Activated CD4-positive, alpha-beta T cell treated with anti-CD3 and anti-CD28 coated beads, Interleukin-2, amount 50 U/mL, for 1 hour (primary cell): Measurements from ENCODE around the gene UBE2L6.
A peak's percentile ranks its signal among the peaks of the same experiment; 100 is the strongest.
"Not testable (repeated sequence)": the region's sequence is repeated elsewhere in the genome, so short reads cannot be mapped to it uniquely, and the experiment has no call there.

Source experiments
- DNase-seq: peaks from one replicate; pipeline ENCODE4 v3.0.0-alpha.2; 2020

UBE2L6 gene

DNA sequence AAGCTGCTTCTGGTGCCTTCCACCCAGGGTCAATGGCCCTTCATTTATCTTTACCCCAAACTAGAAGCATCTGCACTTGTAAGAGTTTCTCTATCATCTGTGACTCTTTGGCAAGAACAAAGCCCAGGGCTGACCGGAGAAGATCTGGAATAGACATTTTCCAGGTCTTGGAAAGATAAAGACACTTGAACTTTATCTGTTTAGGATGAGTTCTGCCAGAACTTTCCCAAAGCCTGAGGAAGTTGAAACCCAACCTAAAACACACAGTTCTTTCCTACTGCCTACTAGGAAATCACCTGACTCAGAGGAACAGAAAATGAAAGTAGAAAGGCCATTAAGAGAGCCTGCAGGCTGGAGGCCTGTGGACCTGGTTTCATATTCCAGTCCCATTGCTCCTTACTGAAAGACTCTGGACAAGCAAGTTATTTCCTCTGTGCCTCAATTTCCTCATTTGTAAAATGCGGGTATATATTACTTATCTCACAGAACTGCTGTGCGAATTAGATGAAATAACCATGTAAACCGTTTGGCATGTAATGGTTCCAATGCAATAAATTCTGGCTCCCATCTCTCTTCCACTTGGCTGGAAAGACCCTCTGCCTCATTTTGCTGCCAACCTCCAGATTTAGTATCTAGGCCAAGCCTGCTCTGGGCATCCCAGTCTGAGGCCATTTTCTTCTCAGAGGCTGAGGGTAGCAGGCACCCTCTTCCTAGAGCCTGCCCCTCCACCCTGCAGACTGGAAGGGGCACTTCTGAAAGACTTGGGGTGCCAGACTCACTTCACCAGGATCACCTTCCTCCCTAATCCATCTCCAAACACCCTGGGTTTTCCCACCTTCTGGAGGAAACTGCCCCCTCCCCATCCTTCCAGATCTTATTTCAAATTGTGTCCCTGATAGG lies 1.2 kb downstream of the UBE2L6 start:
- no peak for DNase-seq

DNA sequence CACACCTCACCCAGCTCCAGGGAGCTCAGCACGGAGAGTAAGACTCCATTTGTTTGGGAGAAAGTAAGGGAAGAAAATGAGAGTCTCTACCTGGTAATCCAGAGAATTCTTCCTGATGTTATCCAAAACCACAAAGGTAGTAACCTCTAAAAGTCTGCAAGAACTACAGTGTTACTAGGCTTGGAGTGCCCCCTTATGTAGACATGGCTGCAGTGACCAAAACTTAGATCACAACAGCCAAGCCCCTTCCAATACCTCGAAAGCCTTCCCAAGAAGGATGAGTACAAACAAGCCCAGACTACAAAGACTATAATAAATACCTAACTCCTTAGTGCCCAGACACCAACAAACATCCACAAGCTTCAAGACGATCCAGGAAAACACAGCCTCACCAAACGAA lies 4.9 kb downstream of the UBE2L6 start:
- DNase-seq = no peak

GRCh38 chr11:57560146-57560545 lies 7.3 kb downstream of the UBE2L6 start:
- no peak for DNase-seq

DNA sequence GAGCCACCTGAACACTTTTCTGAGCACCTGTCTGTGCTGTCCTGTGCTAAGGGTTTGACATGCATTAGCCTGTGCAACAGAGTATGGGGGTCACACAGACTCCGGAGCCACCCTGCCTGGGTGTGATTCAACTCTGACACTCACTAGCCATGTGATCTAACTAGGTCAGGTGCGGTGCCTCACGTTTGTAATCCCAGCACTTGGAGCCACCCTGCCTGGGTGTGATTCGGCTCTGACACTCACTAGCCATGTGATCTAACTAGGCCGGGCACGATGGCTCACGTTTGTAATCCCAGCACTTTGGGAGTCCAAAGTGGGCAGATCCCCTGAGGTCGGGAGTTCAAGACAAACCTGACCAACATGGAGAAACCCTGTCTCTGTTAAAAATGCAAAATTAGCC lies 11.4 kb downstream of the UBE2L6 start:
- no peak for DNase-seq

- no peak for DNase-seq
Measured at GRCh38 chr11:57555393-57555792, 12.1 kb downstream of the UBE2L6 start.

DNA sequence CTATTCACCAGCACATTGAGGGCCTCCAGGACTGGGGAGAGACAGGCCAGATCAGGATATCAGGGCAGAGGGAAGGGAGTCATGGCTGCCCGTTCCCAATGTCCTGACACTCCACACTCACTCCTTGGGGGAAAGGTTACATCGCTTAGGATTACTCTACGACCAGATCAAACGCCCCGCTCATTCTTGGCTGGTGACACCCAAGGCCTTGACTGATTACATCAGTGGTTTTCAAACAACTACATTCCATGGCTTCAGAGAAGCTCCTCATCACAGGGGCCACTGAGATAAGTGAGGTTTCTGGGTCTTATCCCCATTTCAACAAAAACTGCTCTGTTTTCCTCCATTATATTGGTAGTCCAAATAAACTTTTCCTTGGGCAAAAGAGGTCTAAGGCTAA lies 15.0 kb downstream of the UBE2L6 start:
- DNase-seq = no peak

- DNase-seq = no peak
Measured at GRCh38 chr11:57551941-57552340, 15.5 kb downstream of the UBE2L6 start.

- no peak for DNase-seq
Measured at GRCh38 chr11:57549983-57550382, 17.5 kb downstream of the UBE2L6 start.

- no peak for DNase-seq
Measured at GRCh38 chr11:57547854-57548377, 19.6 kb downstream of the UBE2L6 start.

GRCh38 chr11:57546869-57547475 lies 20.5 kb downstream of the UBE2L6 start:
- no peak for DNase-seq

DNA sequence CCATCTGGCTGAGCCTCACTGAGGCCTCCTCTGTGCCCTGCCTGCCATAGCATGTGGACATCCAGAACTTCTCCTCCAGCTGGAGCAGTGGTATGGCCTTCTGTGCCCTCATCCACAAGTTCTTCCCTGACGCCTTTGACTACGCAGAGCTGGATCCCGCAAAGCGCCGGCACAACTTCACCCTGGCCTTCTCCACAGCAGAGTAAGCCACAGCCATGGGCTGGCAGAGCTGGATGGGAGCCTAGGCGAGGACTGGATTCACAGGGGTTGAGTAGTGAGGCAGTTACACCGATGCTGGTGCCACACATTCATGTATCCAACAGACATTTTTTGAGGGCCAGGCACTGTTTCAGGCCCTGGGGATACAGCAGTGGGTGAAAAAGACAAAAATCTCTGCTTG lies 21.0 kb downstream of the UBE2L6 start:
- DNase-seq = no peak

DNA sequence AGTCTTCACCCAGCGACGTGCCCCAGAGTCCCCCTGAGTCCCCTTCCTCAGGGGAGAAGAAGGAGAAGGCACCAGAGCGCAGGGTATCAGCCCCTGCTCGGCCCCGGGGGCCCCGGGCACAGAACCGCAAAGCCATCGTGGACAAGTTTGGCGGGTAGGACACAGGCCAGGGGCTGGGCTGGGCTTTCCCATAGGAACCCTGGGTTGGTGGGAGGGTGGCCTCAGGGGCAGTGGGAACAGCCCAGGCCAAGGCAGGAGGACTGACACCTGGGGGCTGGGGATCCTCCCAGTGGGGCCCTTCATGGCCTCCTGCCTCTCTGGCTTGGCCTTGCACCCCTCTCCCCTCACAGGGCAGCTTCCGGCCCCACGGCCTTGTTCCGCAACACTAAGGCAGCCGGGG lies 21.6 kb downstream of the UBE2L6 start:
- DNase-seq = no peak

GRCh38 chr11:57544566-57544965 lies 22.9 kb downstream of the UBE2L6 start:
- DNase-seq = no peak

- no peak for DNase-seq
Measured at GRCh38 chr11:57543593-57543992, 23.9 kb downstream of the UBE2L6 start.

DNA sequence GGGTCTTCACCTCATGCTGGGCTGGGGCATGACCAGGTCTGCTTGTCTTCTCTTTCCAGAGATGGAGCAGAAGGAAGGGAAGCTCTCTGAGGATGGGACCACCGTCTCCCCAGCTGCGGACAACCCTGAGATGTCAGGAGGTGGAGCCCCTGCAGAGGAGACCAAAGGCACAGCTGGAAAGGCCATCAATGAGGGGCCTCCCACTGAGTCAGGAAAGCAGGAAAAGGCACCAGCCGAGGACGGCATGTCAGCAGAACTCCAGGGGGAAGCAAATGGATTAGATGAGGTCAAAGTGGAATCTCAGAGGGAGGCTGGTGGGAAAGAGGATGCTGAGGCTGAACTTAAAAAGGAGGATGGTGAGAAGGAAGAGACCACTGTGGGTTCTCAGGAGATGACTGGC lies 24.9 kb downstream of the UBE2L6 start:
- DNase-seq = no peak

GRCh38 chr11:57541169-57541568 lies 26.3 kb downstream of the UBE2L6 start:
- DNase-seq = no peak

DNA sequence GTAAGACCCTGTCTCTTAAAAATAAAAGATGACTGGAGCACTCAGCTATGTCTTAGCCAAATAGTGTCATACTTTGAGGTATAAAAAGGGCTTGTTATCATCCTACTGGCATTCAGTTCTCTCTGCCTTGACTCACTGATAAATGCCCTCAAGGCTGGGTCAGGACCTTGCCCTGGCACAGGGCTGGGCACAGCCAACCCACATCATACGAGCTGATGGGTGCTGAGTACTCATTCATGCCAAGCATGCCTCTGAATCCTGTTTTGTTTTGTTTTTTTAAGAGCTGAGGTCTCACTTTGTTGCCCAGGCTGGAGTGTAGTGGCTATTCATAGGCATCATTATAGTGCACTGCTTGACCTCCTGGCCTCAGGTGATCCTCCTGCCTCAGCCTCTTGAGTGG lies 28.1 kb downstream of the UBE2L6 start:
- DNase-seq = no peak

DNA sequence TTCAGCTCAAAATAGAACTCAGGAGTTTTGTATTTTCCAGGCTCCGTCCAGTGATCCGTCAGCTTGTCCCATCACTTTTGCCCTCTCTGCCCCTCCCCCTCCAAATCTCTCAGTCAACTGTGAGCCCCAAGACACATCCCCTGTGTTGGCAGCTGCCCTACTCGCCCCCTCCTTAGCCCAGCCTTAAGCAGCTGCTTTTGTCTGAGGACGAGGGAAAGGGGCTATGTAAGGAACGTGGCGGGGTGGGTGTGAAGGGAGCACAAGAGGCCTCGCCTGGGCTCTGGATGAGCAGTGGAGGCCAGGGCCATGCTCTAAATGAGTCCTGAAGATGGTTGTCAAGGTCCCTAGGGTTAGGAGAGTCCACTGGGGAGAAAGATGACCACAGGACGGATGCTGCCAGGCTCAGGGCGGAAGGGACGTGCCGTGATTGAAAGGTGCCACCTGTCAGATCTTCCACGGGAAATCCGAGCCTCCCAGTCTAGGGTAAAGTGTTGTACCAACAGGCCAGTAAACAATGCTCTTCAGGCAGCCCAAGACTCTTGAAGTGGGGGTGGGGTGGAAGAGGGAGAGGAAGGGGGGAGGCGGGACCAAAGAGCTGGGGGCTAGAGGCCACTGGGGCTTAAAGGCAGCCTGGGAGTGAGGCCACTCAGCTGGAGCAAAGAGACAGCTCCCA lies 30.4 kb downstream of the UBE2L6 start, which contains the start of gene SMTNL1:
TSS of gene SMTNL1 (plus strand) at position 649 of the 673 bp plus-strand sequence. CDS start 5,048 bp downstream, outside the sequence.
- no peak for DNase-seq

- DNase-seq = not testable (repeated sequence)
Measured at GRCh38 chr11:57534449-57534848, 33.0 kb downstream of the UBE2L6 start.

DNA sequence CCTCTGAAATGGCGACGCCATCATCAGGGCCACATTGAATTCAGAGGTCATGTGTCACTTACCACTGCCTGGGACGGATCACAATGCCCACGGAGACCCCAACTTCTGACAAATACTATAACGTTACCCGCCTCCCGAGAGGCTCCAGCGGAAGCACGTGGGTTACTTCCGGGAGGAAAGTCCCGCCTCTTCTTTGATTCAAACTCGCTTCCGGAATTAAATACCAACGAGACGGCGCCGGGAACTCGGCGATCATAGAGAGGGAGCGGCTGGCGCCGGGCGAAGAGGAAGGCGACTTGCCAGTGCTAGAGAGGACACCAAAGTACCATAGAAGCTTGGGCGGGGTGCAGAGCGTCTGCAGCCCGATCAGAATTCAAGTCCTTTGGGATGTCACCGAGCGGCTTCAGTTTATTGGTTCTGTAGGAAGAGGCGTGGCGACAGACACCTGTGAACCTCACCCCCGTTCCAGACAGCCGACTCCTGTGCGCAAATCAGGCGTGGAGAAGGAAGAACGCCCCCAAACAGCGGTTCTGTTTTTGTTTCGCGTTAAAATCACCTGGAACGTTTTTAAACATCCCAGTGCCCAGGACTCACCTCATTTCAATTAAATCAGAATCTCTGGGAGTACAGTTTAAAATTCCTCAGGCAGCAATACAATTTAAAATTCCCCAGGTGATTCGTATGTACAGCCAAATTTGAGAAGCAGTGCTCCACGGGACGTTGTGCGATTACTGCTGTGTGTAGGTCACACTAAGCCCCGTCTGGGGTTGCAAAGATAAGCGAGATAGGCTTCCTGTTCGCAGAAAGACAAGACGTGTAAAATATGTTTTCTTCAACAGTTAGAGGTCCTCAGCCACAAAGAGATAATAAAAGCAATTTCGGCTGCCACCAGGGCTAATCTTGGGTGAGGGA lies 36.6 kb downstream of the UBE2L6 start, which contains the start of gene TIMM10:
TSS of gene TIMM10 (minus strand) at position 159 of the 912 bp plus-strand sequence. CDS start 565 bp downstream, outside the sequence.
- peak; percentile 89 for DNase-seq

GRCh38 chr11:57530215-57530595 lies 37.3 kb downstream of the UBE2L6 start:
- peak; percentile 8 for DNase-seq

DNA sequence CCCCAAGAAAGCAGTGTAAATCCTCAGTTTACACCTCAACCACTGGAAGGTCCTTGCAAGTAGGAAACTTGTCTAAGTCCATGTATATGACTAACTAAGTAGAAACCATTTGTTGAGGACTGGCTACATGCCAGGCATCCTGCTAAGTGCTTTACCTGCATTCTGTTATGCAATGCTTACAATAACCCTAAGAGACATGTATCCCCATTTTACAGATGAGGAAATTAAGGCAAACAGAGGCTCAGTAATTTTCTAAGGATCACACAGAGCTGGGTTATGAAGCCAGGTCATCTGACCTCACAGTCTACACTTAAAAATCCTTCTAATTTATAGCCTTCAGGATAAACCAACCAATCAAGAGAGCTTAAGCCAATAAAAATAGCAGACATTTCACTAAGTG lies 38.5 kb downstream of the UBE2L6 start:
- no peak for DNase-seq
